ENCODE results near the gene NAV3. TPM values are rescaled to one million over a fixed set of nuclear protein-coding genes. Genes with fewer than 3 reads are reported as not detected.

NAV3 gene
- total RNA-seq, 3 donors from 2014 or later: 0.90 to 5.3 (median 2.5) TPM

DNA sequence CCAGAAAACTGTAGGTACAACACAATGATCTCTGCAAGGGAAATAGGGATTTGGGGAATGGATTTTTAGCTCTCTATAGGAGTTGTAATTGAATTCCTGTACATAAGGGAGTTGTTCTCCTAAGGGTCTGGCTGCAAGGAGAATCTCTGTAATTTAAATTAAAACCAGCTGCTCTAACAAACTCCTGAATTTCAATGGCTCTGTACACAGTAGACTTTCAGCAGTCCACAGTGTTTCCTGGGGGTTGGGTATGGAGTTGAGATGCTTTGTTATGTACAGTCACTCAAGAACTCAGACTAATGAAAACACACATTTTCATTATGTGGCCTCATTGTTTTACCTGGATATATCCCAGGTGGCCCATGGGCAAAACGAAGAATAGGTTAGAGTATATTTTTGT is 93.2 kb downstream of the NAV3 start:
- ATAC-seq (no peak), DNase-seq (no peak)
- Histone ChIP-seq H3K9me3 (no peaks in the 10 kb centered on the region), H3K4me1 (ENCODE audit: low read depth) (no peaks in the 10 kb centered on the region), H3K4me3 (no peak overlapping the region), H3K36me3 (ENCODE audit: low read depth) (no peaks in the 10 kb centered on the region)
- no peak for TF ChIP-seq CTCF (IDR thresholded peaks at IDR 0.05)
- intact Hi-C loops (cut with DNase I, micrococcal nuclease): loop anchor here (2.0 to 10.0 kb wide), 2 partner anchors 199 kb away; no protein-coding TSS in a partner anchor

- intact Hi-C loops (cut with DNase I, micrococcal nuclease): loop anchor here (2.0 to 10.0 kb wide), 2 partner anchors 200 kb away; no protein-coding TSS in a partner anchor
- Histone ChIP-seq H3K9me3 (no peaks in the 10 kb centered on the region), H3K4me3 (no peak overlapping the region), H3K36me3 (ENCODE audit: low read depth) (no peaks in the 10 kb centered on the region), H3K4me1 (ENCODE audit: low read depth) (no peaks in the 10 kb centered on the region)
- DNase-seq: no peak
- TF ChIP-seq CTCF (IDR thresholded peaks at IDR 0.05): no peak
- ATAC-seq: no peak
Observed at GRCh38 chr12:77924703-77925102, 94.0 kb downstream of the NAV3 start.

DNA sequence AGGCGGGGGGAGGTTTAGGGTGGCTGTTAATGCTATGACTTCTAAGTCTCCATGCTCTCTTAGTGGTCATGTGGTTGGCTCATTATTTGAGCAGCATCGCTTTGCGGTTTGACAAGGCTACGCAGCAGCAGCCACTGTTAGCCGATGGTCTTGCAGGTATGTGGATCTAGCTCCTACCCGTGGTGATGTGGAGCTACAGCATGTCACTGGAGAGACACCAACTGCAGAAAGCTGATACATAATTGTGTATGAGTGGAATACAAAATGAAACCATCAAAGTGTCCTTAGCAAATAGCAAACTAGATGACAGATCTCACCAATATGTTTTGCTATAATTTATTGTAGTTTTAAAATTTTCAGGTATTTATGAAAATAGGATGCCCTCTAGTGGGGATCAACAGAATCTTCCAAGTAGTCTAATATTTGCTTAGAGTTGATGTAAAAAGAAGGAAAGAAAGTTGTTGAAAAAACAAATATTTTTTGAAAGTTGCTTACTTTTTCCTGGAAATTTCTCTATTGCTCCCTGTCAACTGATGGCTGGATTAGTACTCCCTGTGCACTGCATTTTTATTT is 94.9 kb downstream of the NAV3 start:
- H3K4me1 ChIP-seq (ENCODE audit: low read depth): no peaks in the 10 kb centered on the region
- peak; percentile 73 for TF ChIP-seq CTCF (IDR thresholded peaks at IDR 0.05)
- ATAC-seq (peak; percentile 92), DNase-seq (peak; percentile 48 to 75 (median 54))
- intact Hi-C loops (cut with DNase I, micrococcal nuclease): loop anchor here (2.0 to 10.0 kb wide), 2 partner anchors 201 kb away; no protein-coding TSS in a partner anchor
- H3K36me3 ChIP-seq (ENCODE audit: low read depth): no peaks in the 10 kb centered on the region
- H3K4me3 ChIP-seq: no peak overlapping the region
- no peaks in the 10 kb centered on the region for H3K9me3 ChIP-seq

- Histone ChIP-seq H3K36me3 (ENCODE audit: low read depth) (no peaks in the 10 kb centered on the region), H3K9me3 (no peaks in the 10 kb centered on the region), H3K4me3 (no peak overlapping the region), H3K4me1 (ENCODE audit: low read depth) (no peaks in the 10 kb centered on the region)
- DNase-seq (no peak), ATAC-seq (no peak)
- intact Hi-C loops (cut with DNase I, micrococcal nuclease): loop anchor here in 1 of 2 donors (10.0 kb wide), 1 partner anchor 203 kb away; no protein-coding TSS in a partner anchor
- no peak for TF ChIP-seq CTCF (IDR thresholded peaks at IDR 0.05)
Observed at GRCh38 chr12:77928078-77928477, 97.4 kb downstream of the NAV3 start.

DNA sequence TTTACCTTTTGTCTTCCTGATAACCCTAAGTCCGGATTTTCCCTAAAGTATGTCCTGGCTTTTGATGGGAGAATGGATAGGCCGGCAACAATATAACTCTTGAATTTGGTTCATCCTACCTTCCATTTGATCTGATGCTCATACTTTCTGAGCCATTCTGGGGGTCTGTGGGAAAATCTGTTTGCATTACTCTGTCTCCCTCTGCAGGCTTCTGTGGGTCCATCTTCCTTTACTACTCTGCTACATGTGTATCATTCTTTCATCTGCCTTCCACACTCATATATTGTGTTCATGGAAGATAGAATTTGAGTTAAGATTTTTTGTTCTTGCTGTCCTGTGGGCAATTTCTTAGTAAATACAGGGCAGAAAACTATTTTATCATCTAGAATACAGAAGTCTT is 101.5 kb downstream of the NAV3 start:
- intact Hi-C loops (cut with DNase I, micrococcal nuclease): no loop called here
- DNase-seq (no peak), ATAC-seq (no peak)
- no peaks in the 10 kb centered on the region for H3K9me3 ChIP-seq
- no peak overlapping the region for H3K4me3 ChIP-seq
- TF ChIP-seq CTCF (IDR thresholded peaks at IDR 0.05): no peak
- no peaks in the 10 kb centered on the region for H3K4me1 ChIP-seq (ENCODE audit: low read depth)
- H3K36me3 ChIP-seq (ENCODE audit: low read depth): no peaks in the 10 kb centered on the region
